Sigmoid colon (tissue), 4 donors: ENCODE data around the gene LIPK.

Experiments used
- EP300 ChIP-seq, 4 donors: sonication (generic); formaldehyde crosslinking; IDR thresholded peaks; one replicate each; pipeline ENCODE4 v1.6.1; 2017; ENCODE audit warnings: antibody characterized with exemption in 4 of 4
- POLR2A ChIP-seq, 2 donors: fragments of 450-650 bp; IDR thresholded peaks; one replicate each; pipeline ENCODE4 v1.6.1; 2016; ENCODE audit warnings: antibody characterized with exemption in 2 of 2, mild to moderate bottlenecking in 2 of 2, moderate library complexity in 2 of 2
- POLR2AphosphoS5 ChIP-seq, 4 donors: sonication (generic); formaldehyde crosslinking; IDR thresholded peaks; one replicate each; pipeline ENCODE4 v1.6.1; 2017; ENCODE audit warnings: antibody characterized with exemption in 4 of 4
- TF ChIP-seq, protein P1 (sequence below), 4 experiments: fragments of 450-650 bp in 3 of 4; fragments of 200-600 bp in 1 of 4; IDR thresholded peaks; one replicate each; pipeline ENCODE4 v1.5.1; 2016 to 2019; ENCODE audit warnings: antibody characterized with exemption in 4 of 4, mild to moderate bottlenecking in 3 of 4, moderate library complexity in 2 of 4

DNA sequence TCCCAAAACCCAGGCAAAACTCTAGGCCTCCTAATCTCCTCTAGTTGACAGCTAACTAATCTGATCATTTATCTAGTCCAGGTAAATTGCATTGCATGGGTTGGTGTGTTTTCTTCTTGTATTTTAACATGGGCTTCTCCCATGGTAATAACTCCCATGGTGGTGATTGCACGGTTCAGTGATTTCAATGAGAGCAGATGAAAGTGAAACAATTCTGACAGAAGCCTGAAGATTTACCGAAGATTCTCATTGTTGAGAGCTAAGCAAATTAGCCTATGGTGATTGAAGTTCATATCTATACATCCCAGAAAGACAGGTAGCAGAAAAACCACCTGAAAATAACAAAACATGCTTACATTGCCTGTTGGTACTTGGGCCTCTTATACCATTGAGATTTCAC lies 27.2 kb downstream of the LIPK start:
- TF ChIP-seq, protein P1, sequence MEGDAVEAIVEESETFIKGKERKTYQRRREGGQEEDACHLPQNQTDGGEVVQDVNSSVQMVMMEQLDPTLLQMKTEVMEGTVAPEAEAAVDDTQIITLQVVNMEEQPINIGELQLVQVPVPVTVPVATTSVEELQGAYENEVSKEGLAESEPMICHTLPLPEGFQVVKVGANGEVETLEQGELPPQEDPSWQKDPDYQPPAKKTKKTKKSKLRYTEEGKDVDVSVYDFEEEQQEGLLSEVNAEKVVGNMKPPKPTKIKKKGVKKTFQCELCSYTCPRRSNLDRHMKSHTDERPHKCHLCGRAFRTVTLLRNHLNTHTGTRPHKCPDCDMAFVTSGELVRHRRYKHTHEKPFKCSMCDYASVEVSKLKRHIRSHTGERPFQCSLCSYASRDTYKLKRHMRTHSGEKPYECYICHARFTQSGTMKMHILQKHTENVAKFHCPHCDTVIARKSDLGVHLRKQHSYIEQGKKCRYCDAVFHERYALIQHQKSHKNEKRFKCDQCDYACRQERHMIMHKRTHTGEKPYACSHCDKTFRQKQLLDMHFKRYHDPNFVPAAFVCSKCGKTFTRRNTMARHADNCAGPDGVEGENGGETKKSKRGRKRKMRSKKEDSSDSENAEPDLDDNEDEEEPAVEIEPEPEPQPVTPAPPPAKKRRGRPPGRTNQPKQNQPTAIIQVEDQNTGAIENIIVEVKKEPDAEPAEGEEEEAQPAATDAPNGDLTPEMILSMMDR (IDR thresholded peaks at IDR 0.05): no peak
- TF ChIP-seq POLR2A (IDR thresholded peaks at IDR 0.05) (no peak), POLR2AphosphoS5 (IDR thresholded peaks at IDR 0.05) (no peak), EP300 (IDR thresholded peaks at IDR 0.05) (no peak)
